CD4-positive, alpha-beta T cell treated with Interleukin-4 for 1 hour (primary cell): ENCODE measurements around the gene SKA3.
"Not testable (repeated sequence)": the region's sequence is repeated elsewhere in the genome, so short reads cannot be mapped to it uniquely, and the experiment has no call there.

Experiments
- DNase-seq, 2 donors: peaks; one replicate each; pipeline ENCODE4 v3.0.0-alpha.2; 2020 to 2022

Gene SKA3

DNA sequence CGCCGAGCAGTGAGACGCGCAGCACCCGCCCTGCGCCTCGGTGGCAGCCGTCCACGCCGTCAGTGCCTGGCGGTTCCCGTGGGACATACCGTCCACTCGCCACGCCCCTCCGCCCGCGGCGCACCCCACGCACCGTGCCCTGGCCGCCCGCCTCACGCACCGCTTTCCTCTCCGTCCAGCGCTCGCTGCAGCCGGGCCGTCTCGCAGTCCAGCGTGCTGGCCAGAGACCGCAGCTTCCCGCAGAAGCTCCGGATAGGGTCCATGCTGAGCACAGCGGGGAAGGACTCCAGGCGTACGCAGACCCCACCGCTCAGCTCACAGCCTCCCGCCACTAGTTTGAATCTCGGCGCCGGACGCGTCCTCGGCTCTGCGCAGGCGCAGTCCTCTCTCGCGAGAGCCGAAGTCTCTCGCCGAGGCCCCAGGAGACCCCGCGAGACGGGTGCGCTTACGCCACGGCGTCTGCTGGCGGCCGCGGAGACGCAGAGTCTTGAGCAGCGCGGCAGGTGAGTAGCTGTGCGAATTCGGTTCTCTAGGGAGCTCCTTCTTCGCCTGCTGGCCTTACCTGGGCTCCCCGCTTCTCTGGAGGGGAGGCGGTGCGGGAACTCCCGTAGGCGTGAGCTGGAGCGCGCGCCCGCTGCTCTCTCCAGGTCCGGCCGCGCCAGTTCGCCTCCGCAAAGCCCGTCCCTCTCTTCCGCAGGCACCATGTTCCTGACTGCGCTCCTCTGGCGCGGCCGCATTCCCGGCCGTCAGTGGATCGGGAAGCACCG is at the start of gene SKA3, which contains the start of gene MRPL57:
SKA3 (minus strand) TSS at position 338 of the 767 bp plus-strand sequence; CDS start at position 263, 75 bp downstream.
MRPL57 (plus strand) TSS at position 444 of the 767 bp plus-strand sequence; CDS start at position 703, 259 bp downstream.
- DNase-seq: peak; percentile 93 to 94

DNA sequence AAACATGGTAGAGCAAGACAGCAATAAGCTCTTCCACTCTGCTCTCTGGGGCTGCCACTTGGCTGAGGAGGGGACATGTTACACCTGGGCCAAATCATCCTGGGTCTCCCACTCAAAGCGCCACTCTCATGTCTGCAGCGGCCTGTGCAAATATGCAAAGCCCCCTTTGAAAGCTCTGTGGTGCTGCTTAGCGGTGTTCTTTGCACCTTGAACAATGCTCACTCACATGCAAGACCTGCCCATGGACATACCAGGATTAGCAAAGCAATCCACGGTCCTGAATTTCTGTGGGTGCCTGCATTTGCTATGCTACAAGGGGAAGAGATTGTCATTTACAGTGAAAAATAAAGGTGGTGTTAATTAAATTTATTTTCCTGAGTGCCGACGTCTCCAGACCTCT is 48.7 kb upstream of the SKA3 start:
- DNase-seq: no peak

DNA sequence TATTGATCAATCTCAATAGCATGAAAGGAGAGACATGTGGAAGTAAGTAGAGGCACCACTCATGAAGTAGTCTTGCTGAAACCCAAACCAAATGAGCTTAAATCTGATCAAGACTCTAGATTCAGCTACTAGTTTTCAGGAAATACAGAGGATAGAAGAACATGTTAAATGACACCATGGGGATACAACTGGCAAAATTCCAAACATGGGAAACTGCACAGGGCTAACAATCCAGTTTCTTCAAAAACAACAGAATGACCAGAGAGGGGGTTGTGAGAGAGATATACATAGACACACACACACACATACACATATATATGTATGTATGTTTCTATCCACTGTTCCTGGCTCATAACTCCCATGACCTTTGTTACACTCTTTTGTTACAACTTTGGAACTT is 44.9 kb upstream of the SKA3 start:
- no peak for DNase-seq

DNA sequence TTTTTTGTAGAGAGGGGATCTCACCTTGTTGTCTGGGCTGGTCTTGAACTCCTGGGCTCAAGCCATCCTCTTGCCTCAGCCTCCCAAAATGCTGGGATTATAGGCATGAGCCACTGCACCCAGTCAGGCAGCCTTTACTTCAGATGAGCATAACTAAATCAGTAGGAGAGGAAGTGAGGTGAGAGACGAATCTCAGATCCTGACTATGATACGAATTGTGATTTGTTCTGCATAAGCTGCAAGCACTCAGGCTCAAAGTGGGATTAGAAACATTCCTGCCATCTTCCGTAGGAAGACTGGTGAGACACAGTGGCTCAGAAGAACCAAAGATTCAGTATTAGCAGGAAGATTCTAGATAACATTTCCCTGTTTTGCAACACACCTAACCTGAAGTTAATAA is 43.4 kb upstream of the SKA3 start:
- not testable (repeated sequence) for DNase-seq

DNA sequence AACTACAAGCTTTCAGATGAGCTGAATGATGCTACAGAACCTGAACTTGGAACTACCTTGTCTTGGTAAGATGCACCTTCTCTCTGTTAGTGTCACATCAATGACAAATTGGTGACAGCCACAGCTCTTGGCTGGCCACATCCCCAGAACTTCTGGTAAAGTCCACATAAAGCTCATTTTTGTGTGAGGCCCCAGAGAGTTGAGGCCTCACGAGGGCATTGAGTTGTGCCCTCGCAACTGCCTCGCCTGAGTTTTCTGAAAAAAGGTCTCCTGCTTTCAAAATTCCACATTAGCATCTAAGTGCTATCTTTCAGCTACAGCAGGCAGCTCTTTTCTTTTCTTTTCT is 42.7 kb upstream of the SKA3 start:
- DNase-seq: no peak

DNA sequence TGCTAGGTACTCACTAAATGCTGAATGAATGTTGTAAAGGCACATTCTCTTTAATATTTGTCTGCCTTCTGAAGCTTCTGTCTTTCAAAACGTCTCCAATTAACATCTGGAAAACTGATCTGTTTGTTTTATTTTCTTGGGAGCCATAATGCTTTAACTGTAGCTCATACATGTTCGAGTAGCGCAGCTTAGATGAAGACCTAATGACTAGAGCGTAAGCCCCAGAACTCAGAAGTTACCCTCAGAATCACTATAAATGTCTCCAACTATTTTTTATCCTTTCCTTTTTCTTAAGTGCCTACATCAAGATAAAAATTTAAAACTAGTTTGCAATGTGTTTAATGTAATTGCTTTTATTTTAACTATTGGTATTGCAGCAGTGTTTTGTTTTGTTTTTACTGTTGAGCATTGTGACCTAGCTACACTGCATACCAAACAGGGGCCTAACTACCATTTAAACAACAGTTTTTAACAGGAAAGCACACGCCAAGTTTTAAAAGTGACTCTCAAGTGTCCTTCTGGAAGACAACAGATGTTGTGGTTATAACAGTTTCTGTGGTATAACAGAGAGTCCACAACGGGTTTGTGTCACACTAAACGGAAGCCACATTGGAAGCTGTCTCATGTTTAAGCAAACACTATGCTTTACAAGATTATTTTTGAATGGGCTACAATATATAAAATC is 42.1 kb upstream of the SKA3 start:
- peak in 1 of 2 donors; percentile 29 for DNase-seq

DNA sequence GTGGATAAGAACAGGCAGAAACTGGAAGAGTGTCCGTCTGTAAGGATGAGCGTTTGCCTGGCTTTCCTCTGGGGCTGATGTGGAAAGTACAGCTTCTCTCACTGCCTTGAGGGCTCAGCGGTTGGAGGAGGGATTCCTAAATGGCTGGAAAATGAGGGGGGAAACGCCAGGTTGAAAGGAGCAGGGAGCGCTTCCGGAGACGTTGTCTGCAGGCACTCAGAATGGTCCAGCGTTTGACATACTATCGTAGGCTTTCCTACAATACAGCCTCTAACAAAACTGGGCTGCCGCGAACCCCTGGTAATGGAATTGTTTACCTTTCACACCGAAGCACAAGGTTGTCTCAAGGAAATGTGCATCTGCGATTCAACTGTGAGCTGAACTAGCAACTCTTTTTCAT is 40.0 kb upstream of the SKA3 start:
- DNase-seq: no peak

DNA sequence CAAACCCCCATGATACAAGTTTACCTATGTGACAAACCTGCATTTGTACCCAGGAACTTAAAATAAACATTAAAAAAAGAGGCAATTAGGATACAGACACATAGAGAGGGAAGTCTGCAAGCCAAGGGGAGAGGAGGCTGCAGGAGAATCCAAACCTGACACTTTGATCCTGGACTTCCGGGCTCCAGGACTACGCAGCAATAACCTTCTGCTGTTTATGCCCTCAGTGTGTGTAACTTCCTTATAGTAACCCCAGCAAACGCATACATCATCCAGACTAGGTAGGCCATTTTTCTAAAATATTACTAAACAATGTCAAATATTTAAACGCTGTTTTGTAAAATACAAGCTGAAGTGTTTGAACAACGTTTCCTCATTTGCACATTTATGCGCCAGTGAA is 39.1 kb upstream of the SKA3 start:
- not testable (repeated sequence) for DNase-seq

DNA sequence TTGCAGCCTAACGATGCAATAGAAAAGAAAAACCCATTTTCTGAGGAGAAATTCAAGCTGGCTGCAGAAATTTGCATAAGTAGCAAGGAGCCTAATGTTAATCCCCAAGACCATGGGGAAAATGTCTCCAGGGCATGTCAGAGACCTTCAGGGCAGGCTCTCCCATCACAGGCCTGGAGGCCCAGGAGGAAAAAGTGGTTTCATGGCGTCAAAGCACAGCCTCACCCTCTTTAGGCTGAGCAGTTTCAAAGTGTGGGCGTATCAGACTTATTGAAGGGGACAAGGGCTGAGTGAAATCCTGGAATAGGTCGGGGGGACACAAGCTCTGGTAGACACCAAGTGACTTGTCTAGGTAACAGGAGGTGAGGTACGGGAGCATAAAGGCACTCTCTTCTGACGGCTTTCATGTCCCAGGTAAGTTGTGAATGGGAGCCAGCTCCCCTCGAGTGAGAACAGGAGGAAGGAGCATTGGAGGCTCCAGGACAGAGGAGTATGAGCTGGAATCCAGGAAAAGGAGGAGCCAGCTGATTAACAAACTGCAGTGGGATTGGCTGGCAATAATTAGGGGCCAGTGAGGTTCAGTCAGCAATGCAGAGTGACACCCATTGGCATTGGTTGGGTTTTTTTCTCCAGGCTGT is 35.9 kb upstream of the SKA3 start:
- no peak for DNase-seq

DNA sequence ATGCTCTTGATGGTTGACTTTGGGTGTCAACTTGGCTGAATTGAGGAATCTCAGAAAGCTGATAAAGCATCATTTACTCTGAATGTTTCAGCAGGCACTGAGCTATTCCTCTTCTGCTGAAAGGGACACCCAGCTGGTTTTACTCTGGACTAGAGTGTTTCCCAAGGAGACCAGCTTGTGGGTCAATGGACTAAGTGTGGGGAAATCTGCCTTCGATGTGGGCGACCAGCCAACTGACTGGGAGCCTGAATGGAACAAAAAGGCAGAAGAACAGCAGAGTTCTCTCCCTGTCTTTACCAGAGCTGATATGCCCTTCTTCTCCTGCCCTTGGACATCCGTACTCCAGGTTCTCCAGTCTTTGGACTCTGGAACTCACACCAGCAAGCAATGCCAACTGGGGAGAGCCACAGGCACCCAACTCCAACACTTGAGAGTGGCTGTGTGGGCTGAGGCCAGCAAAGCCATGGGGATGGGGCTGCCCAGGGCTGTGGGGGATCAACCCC is 32.4 kb upstream of the SKA3 start:
- DNase-seq: no peak

DNA sequence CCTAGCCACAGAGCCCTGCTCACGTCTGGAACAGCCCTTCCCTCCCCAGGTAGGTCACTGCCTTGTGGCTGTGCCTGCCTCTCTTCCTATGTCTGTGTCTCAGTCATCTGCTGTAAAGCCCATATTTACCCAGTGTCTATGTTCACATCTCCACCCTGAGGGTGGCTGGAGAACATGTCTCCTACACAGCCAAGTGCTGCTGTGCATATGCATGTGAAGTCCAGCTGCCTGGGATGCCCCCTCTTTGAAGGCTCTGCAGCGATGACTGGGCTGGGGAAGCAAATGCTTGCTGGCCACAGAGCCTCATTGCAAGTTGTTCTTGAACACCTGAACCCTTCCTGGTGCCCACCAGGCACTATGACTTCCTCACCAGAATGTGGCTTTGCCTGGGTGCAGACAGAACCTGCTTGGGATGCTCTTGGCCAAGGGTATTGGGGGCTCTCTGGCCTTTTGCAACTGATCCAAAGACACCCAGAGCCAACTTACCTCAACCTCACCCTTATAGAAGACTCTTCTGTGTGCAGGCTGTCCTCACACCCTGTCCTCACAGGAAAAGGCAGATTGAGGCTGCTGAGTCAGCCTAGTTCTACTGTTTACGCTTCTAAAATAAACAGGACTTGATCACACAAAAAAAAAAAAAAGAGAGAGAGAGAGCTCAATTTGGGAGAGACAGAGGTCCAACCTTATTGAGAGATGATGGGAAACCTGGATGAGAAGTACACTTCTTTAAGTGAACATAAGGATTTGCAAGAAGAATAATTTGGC is 26.6 kb upstream of the SKA3 start:
- DNase-seq: no peak

DNA sequence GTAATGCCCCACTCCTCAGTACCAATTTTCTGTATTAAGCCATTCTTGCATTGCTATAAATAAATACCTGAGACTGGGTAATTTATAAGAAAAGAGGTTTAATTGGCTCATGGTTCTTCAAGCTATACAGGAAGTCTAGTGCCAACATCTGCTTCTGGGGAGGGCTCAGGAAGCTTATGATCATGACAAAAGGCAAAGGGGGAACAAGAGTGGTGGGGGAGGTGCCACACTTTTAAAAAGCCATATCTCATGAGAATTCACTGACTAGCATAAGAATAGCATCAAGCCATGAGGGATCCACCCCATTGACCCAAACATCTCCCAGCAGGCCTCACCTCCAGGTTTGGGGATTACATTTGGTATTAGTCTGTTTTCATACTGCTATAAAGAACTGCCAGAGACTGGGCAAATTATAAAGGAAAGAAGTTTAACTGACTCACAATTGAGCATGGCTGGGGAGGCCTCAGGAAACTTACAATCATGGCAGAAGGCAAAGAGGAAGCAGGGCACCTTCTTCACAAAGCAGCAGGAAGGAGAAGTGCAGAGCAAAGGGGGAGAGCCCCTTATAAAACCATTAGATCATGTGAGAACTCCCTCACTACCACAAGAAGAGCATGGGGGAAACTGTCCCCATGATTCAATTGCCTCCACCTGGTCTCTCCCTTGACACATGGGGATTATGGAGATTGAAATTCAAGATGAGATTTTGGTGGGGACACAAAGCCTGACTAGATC is 25.3 kb upstream of the SKA3 start:
- DNase-seq: not testable (repeated sequence)

DNA sequence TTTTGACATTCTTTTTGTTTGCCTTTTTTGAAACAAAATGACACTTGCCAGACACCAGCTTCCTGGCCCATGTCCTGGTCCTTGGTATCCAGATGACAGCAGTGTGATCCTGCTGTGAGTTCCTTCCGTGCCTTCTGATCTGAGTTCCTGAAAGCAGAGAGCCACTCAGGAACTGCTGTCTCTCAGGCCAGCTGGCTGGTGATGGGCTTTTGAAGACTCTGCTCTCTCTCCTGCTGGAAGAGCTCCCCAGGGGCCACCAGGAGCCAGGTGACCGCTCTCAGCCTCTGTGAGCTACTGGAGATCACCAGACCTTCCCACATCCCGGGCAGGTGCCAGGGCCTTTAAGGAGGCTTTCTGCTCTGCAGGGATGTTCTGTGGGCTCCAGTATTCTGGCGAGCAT is 22.0 kb upstream of the SKA3 start:
- DNase-seq: not testable (repeated sequence)

DNA sequence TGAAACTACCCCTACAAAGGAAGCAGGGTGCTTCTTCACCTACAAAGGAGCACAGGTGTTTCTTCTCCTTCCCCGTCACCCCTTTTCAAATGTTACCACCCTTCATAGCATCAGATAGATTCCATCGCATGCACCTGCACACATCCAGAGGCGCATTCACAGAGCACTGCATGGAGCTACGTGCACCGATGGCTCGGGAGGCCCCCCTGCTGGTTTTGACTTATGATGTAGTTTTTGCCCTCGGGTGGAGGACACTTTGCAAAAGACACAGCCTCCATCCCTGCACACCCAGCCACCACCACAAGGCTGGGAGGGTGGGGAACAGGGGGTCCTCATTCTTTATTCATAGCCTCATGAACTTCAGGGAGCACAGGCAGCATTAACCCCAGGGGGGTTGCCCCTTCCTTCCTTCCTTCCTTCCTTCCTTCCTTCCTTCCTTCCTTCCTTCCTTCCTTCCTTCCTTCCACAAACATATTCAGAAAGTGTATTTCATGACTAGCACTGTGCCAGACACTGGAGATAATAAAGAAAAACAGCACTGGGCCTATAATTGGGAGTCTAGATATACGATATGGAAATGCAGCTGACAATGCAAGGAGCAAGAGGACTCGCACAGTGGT is 21.4 kb upstream of the SKA3 start:
- not testable (repeated sequence) for DNase-seq

DNA sequence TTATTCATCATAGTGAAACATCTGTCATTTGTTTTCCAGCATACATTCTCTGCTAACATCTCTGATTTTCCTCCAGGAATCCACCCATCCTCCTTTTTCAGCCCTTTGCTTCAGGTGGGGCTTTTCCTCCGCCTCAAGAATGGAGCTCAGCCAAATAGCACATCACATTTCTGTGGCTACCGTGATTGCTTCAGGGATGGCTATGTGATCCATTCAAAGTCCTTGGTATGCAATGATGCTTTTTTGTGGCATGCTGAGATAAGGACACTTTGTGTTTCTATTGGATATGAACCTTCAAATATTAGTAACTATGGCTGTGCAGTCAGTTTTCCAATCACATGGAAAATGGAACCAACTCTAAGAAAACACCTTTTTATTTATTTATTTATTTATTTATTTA is 18.4 kb upstream of the SKA3 start:
- not testable (repeated sequence) for DNase-seq

DNA sequence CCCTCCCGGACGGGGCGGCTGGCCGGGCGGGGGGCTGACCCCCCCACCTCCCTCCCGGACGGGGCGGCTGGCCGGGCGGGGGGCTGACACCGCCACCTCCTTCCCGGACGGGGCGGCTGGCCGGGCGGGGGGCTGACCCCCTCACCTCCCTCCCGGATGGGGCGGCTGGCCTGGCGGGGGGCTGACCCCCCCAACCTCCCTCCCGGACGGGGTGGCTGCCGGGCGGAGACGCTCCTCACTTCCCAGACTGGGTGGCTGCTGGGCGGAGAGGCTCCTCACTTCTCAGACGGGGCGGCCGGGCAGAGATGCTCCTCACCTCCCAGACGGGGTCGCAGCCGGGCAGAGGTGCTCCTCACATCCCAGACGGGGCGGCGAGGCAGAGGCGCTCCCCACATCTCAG is 10.1 kb upstream of the SKA3 start:
- not testable (repeated sequence) for DNase-seq

DNA sequence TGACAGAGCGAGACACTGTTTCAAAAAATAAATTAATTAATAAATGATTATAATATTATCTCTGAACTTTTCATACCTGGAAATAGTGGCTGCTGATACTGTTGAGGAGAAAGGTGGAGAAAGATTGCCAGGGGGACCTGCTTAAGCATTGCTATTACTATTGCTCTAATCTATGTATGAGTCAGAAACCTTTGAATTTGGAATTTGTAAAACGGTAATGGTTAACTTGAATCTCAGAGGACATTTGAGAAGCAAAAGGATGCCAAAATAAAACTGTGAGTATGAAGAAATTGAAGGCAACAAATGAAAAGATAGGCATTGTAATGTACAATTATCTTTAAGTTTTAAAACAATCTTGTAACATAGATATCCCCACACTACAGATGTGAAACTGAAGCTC is 5.3 kb upstream of the SKA3 start:
- no peak for DNase-seq

DNA sequence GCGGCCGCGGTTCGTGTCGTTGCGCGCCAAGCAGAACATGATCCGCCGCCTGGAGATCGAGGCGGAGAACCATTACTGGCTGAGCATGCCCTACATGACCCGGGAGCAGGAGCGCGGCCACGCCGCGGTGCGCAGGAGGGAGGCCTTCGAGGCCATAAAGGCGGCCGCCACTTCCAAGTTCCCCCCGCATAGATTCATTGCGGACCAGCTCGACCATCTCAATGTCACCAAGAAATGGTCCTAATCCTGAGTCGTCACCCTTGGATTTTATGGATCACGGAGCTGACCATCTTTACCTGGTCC is 581 bp upstream of the SKA3 start:
- no peak for DNase-seq

DNA sequence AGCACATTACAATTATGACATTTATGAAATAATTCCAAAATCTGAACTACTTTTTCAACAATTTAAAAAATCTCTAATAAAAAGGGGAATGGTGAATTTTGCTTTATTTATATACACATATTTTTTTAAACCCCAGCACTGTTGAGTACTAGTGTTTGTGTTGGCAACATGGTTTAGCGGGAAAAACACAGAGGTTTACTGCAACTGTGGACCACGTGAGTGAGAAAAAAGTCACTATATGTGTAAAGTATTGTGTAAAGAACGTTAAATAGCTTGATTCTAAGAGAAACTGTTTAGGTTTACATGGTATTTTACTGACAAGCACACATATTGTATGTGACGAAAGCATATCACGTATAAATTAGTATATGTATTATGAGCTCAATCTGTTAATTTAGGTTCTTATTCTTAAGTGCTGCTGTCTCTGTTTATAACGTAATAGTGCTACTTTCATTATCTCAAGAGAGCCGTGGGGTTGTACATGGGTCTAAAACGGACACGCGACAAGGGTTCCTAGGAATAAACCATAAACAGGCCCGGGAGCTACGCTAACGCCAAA is 617 bp downstream of the SKA3 start:
- DNase-seq: no peak

DNA sequence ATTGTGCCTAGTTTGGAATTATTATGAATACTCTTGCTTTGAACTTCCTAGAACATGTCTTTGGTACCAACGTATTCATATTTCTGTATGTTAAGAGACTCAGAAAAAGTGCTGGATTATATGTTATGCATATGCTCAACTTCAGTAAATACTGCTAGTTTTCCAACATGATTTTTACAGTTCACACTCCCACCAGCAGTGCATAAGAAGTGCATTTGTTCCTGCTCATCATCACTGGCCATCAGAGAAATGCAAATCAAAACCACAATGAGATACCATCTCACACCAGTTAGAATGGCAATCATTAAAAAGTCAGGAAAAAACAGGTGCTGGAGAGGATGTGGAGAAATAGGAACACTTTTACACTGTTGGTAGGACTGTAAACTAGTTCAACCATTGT is 2.6 kb downstream of the SKA3 start:
- DNase-seq: not testable (repeated sequence)

DNA sequence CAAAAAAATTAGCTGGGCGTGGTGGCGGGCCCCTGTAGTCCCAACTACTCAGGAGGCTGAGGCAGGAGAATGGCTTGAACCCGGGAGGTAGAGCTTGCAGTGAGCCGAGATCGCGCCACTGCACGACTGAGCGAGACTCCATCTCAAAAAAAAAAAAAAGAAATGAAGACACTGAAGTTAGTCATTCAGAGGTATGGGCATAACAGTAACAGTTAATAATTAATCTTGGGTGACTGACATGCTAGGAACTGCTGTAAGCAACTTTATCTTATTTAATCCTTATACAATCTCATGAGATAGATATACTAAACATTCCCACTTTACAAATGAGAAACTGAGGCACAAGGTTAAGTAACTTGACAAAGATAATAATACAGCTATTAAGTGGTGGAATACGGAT is 4.9 kb downstream of the SKA3 start:
- DNase-seq: no peak

DNA sequence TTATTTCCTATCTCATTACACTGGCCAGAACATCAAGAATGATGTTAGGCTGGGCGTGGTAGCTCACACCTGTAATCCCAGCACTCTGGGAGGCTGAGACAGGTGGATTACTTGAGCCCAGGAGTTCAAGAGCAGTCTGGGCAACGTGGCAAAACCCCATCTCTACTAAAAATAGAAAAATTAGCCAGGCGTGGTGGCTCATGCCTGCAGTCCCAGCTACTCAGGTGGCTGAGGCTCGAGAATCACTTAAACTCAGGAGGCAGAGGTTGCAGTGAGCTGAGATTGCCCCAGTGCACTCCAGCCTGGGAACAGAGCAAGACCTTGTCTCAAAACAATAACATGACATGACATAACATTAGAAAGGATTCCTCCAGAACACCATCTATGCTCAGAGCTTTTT is 10.7 kb downstream of the SKA3 start:
- DNase-seq: not testable (repeated sequence)
